Fibroblast of peridontal ligament (primary cell): ENCODE results near the gene PPFIBP1.
"Not testable (repeated sequence)": the region's sequence is repeated elsewhere in the genome, so short reads cannot be mapped to it uniquely, and the experiment has no call there.

ENCODE experiments used
- DNase-seq: peaks from one replicate; pipeline ENCODE4 v3.0.0-alpha.2; 2010; ENCODE audit errors: extremely low read depth

PPFIBP1 gene

DNA sequence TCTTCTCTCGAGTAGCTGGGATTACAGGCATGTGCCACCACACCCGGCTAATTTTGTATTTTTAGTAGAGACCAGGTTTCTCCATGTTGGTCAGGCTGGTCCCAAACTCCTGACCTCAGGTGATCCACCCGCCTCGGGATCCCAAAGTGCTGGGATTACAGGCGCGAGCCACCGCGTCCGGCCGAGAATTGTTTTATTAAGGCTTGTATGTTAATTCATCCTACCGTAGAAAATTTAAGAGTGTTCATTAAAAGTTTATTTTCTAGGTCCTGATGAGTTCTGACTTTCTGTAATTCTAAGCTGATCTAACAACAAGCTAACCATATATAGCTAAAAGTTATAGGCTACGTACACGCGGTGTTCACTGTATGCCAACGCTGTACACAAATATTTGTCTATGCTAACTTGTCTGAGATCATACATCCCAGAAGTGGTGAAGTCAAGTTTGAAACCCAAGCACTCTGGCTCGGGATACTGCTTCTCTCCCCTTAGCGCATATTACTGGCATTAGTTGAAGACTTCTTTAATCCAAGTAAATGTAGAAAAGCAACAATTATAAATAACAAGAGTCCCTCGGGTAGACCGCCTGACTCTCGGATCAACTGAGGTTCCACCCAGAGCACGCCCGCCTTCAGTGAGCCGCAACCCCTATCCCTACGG lies 186.1 kb downstream of the PPFIBP1 start:
- DNase-seq, result peak; percentile 81

DNA sequence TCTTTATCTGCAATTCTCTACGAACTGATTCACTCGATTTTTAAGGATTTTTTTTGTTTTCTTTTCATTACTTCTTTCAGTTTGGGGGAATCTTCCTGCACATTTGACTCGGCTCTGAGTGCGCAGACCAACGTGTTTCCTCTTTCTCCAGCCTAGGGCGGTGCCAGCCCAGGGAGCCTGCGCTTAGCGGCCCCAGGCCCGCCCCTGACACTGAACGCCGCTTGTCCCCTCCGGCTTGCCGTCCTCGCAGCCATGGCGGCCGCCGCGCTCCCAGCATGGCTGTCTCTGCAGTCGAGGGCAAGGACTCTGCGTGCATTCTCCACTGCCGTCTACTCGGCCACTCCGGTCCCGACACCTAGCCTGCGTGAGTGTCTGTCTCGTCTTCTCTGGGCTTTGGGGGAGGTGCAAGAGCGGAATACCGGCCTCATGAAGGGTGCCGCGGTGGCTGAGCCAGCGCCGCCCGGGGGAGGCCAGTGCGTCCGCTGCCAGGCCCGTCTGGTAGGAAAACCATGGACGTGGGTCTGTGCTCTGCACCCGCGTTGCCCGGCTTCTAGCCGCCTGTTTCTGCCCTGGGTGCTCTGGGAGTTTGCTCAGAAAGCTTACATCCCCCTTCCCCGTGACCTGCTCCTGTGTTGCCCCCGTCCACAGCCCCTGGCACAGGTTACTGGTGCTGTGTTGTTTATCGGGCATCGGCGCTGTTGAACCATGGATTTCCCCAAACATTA lies 186.7 kb downstream of the PPFIBP1 start, which contains the start of gene MRPS35:
MRPS35 (plus strand) TSS at position 241 of the 725 bp plus-strand sequence; CDS start at position 253, 12 bp downstream.
- peak; percentile 91 for DNase-seq

GRCh38 chr12:27711317-27711682 lies 187.3 kb downstream of the PPFIBP1 start:
- DNase-seq, result no peak

GRCh38 chr12:27711967-27712366 lies 188.0 kb downstream of the PPFIBP1 start:
- no peak for DNase-seq

- no peak for DNase-seq
Observed at GRCh38 chr12:27723212-27723611, 199.2 kb downstream of the PPFIBP1 start.

- DNase-seq, result no peak
Observed at GRCh38 chr12:27730097-27730588, 206.1 kb downstream of the PPFIBP1 start.

DNA sequence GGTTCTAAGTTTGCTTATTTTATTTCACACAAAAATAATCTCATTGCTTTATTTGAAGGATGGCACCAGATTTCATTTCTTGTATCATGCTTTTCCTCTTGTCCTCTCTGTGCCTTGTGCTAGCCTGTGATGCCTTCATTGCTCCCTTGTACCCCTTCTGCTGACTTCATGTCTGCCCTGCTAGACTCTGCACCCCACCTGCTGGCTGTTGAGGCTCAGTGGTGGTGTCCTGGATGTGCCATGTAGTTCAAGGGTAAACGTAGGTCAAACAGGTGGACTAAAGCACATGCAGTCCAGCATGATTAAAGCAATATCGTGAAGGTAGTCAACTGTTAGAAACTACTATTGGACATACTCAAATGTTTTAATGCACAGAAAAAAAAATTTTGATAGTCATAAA lies 208.3 kb downstream of the PPFIBP1 start:
- DNase-seq, result no peak

GRCh38 chr12:27733052-27733656 lies 209.1 kb downstream of the PPFIBP1 start:
- DNase-seq, result peak; percentile 60

- DNase-seq, result no peak
Observed at GRCh38 chr12:27733791-27734190, 209.8 kb downstream of the PPFIBP1 start.

DNA sequence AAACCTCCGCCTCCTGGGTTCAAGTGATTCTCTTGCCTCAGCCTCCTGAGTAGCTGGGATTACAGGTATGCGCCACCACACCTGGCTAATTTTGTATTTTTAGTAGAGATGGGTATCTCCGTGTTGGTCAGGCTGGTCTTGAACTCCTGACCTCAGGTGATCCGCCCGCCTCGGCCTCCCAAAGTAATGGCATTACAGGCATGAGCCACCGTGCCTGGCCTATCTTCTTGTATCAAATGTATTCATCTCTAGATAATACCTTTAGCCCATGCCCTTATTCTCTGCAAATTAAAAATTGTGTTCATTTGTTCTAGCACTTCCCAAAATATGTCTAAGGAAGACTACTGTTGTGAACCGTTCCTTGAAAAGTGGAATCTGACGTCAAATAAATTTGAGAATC lies 210.3 kb downstream of the PPFIBP1 start:
- DNase-seq, result not testable (repeated sequence)

DNA sequence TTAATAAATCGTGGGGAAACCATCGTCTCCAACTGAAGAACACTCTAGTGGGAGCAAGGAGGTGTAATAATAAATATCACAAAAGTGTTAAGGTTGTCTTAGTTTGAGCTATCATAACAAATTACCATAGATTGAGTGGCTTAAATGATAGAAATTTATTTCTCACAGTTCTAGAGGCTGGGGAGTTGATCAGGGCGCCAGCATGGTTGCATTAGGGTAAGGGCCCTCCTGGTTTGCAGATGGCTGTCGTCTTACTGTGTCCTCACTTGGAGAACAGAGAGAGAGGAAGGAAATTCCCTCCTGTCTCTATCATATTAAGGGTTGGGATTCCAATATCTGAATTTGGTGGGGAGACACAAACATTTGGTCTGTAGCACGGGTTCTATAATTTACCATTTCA lies 219.6 kb downstream of the PPFIBP1 start:
- no peak for DNase-seq
